Esophagus squamous epithelium (tissue), 5 donors: ENCODE measurements around the gene KRI1. TPM values are rescaled to one million over a fixed set of nuclear protein-coding genes. Genes with fewer than 3 reads are reported as not detected.

Source experiments
- DNase-seq: peaks from one replicate; lab custom pipeline; 2025; lab: John Stamatoyannopoulos, UW
- H3K27ac ChIP-seq, 4 donors: fragments of 200-600 bp; sonication (generic); one replicate each; pipeline ENCODE4 v1.5.1; 2016 to 2019; ENCODE audit warnings: mild to moderate bottlenecking in 1 of 4
- H3K27me3 ChIP-seq, 4 donors: fragments of 200-600 bp; sonication (generic); 1 replicate in 3 of 4; 2 replicates in 1 of 4; pipeline versions ENCODE4 v1.5.1 to v1.6.0; 2017 to 2021; ENCODE audit warnings: antibody characterized with exemption in 1 of 4
- H3K36me3 ChIP-seq, 3 donors: fragments of 200-600 bp; sonication (generic); one replicate each; pipeline ENCODE4 v1.5.1; 2016 to 2019
- H3K4me1 ChIP-seq, 3 donors: fragments of 200-600 bp; sonication (generic); one replicate each; pipeline ENCODE4 v1.5.1; 2017 to 2019
- H3K4me3 ChIP-seq, 4 donors: fragments of 200-600 bp; sonication (generic); 1 replicate in 3 of 4; 2 replicates in 1 of 4; pipeline ENCODE4 v1.5.1; 2016 to 2019; ENCODE audit warnings: mild to moderate bottlenecking in 2 of 4, moderate library complexity in 1 of 4
- H3K9me3 ChIP-seq, 3 donors: fragments of 200-600 bp; sonication (generic); one replicate each; pipeline ENCODE4 v1.5.1; 2016 to 2019
- CTCF ChIP-seq, 6 experiments: fragments of 450-650 bp in 4 of 6; fragments of 200-600 bp in 2 of 6; sonication (generic) in 2 of 6; IDR thresholded peaks; one replicate each; pipeline ENCODE4 v1.5.1; 2016 to 2019; ENCODE audit warnings: antibody characterized with exemption in 6 of 6, mild to moderate bottlenecking in 4 of 6, moderate library complexity in 4 of 6
- POLR2A ChIP-seq, 4 donors: fragments of 450-650 bp; IDR thresholded peaks; one replicate each; pipeline ENCODE4 v1.6.1; 2017; ENCODE audit warnings: antibody characterized with exemption in 4 of 4, mild to moderate bottlenecking in 4 of 4, moderate library complexity in 3 of 4
- whole genome bisulfite sequencing, 2 donors: methylation state at CpG; one replicate each; pipeline ENCODE4 v1.1.5; 2018; 5-methylcytosine and 5-hydroxymethylcytosine counted together
- intact Hi-C: fragments of 100-400 bp; cut with DNase I; formaldehyde crosslinking; loops from one replicate; pipeline ENCODE4 v1.15.0; 2022
- total RNA-seq, 4 donors: library from RNA; depleted of rRNA; stranded (reverse); fragments of >200 nt; gene quantifications; one replicate each; pipeline ENCODE4 v1.1.0, GENCODE V29; 2016
- donor health status: DM: yes; HTN: yes; CAD: no.

KRI1 gene
- total RNA-seq, 4 donors from 2014 or later = 18.2 to 30.3 (median 23.9) TPM

DNA sequence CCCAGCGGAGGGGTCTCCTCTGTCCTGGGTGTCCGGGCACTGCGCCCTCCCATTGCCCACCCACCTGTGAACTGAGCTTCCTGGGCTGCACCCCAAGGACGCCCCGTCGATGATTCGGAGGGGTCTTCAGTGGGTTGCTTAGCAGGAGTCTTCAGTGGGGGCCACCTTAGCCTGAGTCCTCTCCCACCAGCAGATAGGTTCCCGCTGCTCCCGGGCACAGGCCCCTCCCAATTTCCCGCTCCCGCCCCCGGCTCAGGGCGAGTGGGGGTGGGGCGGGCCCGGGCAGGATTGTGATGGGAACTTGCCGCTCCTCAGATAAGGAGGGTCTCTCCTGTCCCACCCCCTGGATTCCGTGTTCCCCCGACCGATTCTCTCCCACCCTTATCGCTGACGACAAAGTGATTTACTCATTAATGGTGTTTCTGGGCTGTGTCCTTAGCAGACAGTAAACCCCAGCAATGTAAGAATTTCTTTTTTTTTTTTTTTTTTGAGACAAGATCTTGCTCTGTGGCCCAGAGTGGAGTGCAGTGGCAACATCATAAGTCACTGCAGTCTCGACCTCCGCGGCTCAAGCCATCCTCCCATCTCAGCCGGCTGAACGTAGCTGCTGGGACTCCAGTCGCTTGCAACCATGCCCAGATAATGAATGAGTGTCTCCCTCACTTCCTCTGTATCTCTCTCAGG lies 47.9 kb downstream of the KRI1 start:
- peaks cover 38 to 97% (median 39%) of the 10 kb centered on the region in 3 donors for H3K4me1 ChIP-seq
- peaks cover 0 to 19% (median 3%) of the 10 kb centered on the region in 3 donors for H3K36me3 ChIP-seq
- TF ChIP-seq CTCF (IDR thresholded peaks at IDR 0.05) (no peak), POLR2A (IDR thresholded peaks at IDR 0.05) (peak in 1 of 4 donors; percentile 6)
- H3K27me3 ChIP-seq = peaks cover 0 to 71% (median 10%) of the 10 kb centered on the region in 4 donors
- intact Hi-C loops = no loop called here
- no peaks in the 10 kb centered on the region for H3K9me3 ChIP-seq
- H3K4me3 ChIP-seq = peak overlapping the region; percentile 52 to 74 (median 61)
- no peak for DNase-seq
- H3K27ac ChIP-seq = peak overlapping the region; percentile 73 to 88 (median 86)
- WGBS, 2 donors = 1 to 7% methylated on average over 12 to 20 of the region's 27 CpGs

GRCh38 chr19:10517361-10517759 lies 48.5 kb downstream of the KRI1 start, which contains the start of gene S1PR5:
Gene S1PR5 (minus strand): TSS chr19:10517447. CDS start chr19:10515011, 2,436 bp downstream.
- H3K9me3 ChIP-seq = no peaks in the 10 kb centered on the region
- DNase-seq = no peak
- intact Hi-C loops = no loop called here
- H3K36me3 ChIP-seq = peaks cover 0 to 19% (median 3%) of the 10 kb centered on the region in 3 donors
- TF ChIP-seq POLR2A (IDR thresholded peaks at IDR 0.05) (peak in 1 of 4 donors; percentile 32), CTCF (IDR thresholded peaks at IDR 0.05) (no peak)
- peaks cover 0 to 77% (median 10%) of the 10 kb centered on the region in 4 donors for H3K27me3 ChIP-seq
- peaks cover 38 to 97% (median 39%) of the 10 kb centered on the region in 3 donors for H3K4me1 ChIP-seq
- H3K27ac ChIP-seq = peak within 1 kb of the TSS; percentile 73 to 88 (median 86)
- no CpG with 5 or more reads among the region's 39 CpGs for WGBS, 2 donors
- peak within 1 kb of the TSS; percentile 52 to 74 (median 61) for H3K4me3 ChIP-seq

GRCh38 chr19:10516671-10517286 lies 49.0 kb downstream of the KRI1 start:
- intact Hi-C loops = no loop called here
- DNase-seq = no peak
- H3K9me3 ChIP-seq = no peaks in the 10 kb centered on the region
- H3K36me3 ChIP-seq = peaks cover 0 to 19% (median 3%) of the 10 kb centered on the region in 3 donors
- H3K27ac ChIP-seq = peak overlapping the region; percentile 73 to 88 (median 86)
- H3K4me1 ChIP-seq = peaks cover 35 to 95% (median 38%) of the 10 kb centered on the region in 3 donors
- peaks cover 0 to 81% (median 10%) of the 10 kb centered on the region in 4 donors for H3K27me3 ChIP-seq
- TF ChIP-seq POLR2A (IDR thresholded peaks at IDR 0.05) (no peak), CTCF (IDR thresholded peaks at IDR 0.05) (no peak)
- 26 to 49% methylated on average over 5 to 8 of the region's 10 CpGs for WGBS, 2 donors
- peak overlapping the region; percentile 52 to 74 (median 61) for H3K4me3 ChIP-seq

- H3K27me3 ChIP-seq = peaks cover 0 to 88% (median 10%) of the 10 kb centered on the region in 4 donors
- intact Hi-C loops = no loop called here
These were observed 49.8 kb downstream of the KRI1 start for GRCh38 chr19:10516064-10516385.

More at GRCh38 chr19:10516064-10516385, 49.8 kb downstream of the KRI1 start:
- peaks cover 0 to 19% (median 3%) of the 10 kb centered on the region in 3 donors for H3K36me3 ChIP-seq
- TF ChIP-seq CTCF (IDR thresholded peaks at IDR 0.05) (no peak), POLR2A (IDR thresholded peaks at IDR 0.05) (no peak)
- peaks cover 30 to 95% (median 36%) of the 10 kb centered on the region in 3 donors for H3K4me1 ChIP-seq
- no peaks in the 10 kb centered on the region for H3K9me3 ChIP-seq
- H3K4me3 ChIP-seq = peak overlapping the region; percentile 52 to 74 (median 61)
- WGBS, 2 donors = 51 to 70% methylated on average over 5 of the region's 5 CpGs
- H3K27ac ChIP-seq = peak overlapping the region; percentile 31 to 88 (median 86)
- DNase-seq = no peak
